ENCODE data around the gene ELF1. TPM values are rescaled to one million over a fixed set of nuclear protein-coding genes. Genes with fewer than 3 reads are reported as not detected.

Gene ELF1
- total RNA-seq, 1 experiment from 2014 or later, result 18.7 TPM

GRCh38 chr13:40971321-40971720, 47.8 kb downstream of the ELF1 start (continued):
- TF ChIP-seq PRDM15 (CRISPR knock-in tag; IDR thresholded peaks at IDR 0.05) (no peak), AR (CRISPR knock-in tag; IDR thresholded peaks at IDR 0.05) (no peak)

- Mint-ChIP-seq H3K27me3 (ENCODE audit: low read depth) (no peaks in the 10 kb centered on the region), H3K4me3 (no peak overlapping the region), H3K4me1 (peaks cover 15% of the 10 kb centered on the region), H3K27ac (no peak overlapping the region), H3K36me3 (no peaks in the 10 kb centered on the region), H3K9me3 (no peaks in the 10 kb centered on the region)
- CTCF ChIA-PET, result interaction anchor here (0.5 kb wide), 1 partner anchor 75 kb away, joined by 5 read pairs; no protein-coding TSS in a partner anchor
- ATAC-seq (no peak), DNase-seq (ENCODE audit: low spot score) (no peak)
- POLR2A ChIA-PET, result interaction anchor here (0.6 kb wide), 1 partner anchor 162 kb away, joined by 3 read pairs; no protein-coding TSS in a partner anchor
- no peak for TF ChIP-seq TCF7 (CRISPR knock-in tag; IDR thresholded peaks at IDR 0.05; ENCODE audit: low read depth)
- TF ChIP-seq CTCF (IDR thresholded peaks at IDR 0.05), result no peak
- TF ChIP-seq ZMAT4 (CRISPR knock-in tag; IDR thresholded peaks at IDR 0.05), result no peak
- TF ChIP-seq ZNF138 (CRISPR knock-in tag; conservative IDR thresholded peaks at IDR 0.05), result no peak
- TF ChIP-seq ERG (CRISPR knock-in tag; IDR thresholded peaks at IDR 0.05), result no peak
- TF ChIP-seq SMAD3 (CRISPR knock-in tag; IDR thresholded peaks at IDR 0.05; ENCODE audit: borderline replicate concordance), result no peak
- TF ChIP-seq ZNF512 (CRISPR knock-in tag; IDR thresholded peaks at IDR 0.05; ENCODE audit: borderline replicate concordance), result no peak
- no peak for TF ChIP-seq NFATC4 (CRISPR knock-in tag; IDR thresholded peaks at IDR 0.05)
- TF ChIP-seq RORB (CRISPR knock-in tag; IDR thresholded peaks at IDR 0.05), result no peak
- TF ChIP-seq ZNF121 (CRISPR knock-in tag; IDR thresholded peaks at IDR 0.05), result no peak
- TF ChIP-seq ZNF425 (CRISPR knock-in tag; conservative IDR thresholded peaks at IDR 0.05), result no peak
- no peak for TF ChIP-seq ZNF416 (CRISPR knock-in tag; IDR thresholded peaks at IDR 0.05)
- no peak for TF ChIP-seq MXD4 (CRISPR knock-in tag; IDR thresholded peaks at IDR 0.05; ENCODE audit: borderline replicate concordance)
- TF ChIP-seq IRF1 (CRISPR knock-in tag; IDR thresholded peaks at IDR 0.05), result no peak
- no peak for TF ChIP-seq ATF3 (CRISPR knock-in tag; conservative IDR thresholded peaks at IDR 0.05)
- no peak for TF ChIP-seq ZNF281 (CRISPR knock-in tag; IDR thresholded peaks at IDR 0.05)
Measured at GRCh38 chr13:40970803-40971202, 48.3 kb downstream of the ELF1 start.

All from WTC11 (cell line).